ENCODE data around the gene RASSF1. TPM values are rescaled to one million over a fixed set of nuclear protein-coding genes. Genes with fewer than 3 reads are reported as not detected.
"Not testable (repeated sequence)": the region's sequence is repeated elsewhere in the genome, so short reads cannot be mapped to it uniquely, and the experiment has no call there.

Gene RASSF1
- total RNA-seq, 1 donor from 2014 or later, result 27.8 TPM

GRCh38 chr3:50316657-50317242, 23.9 kb downstream of the RASSF1 start:
- peaks cover 12% of the 10 kb centered on the region for H3K4me1 Mint-ChIP-seq (ENCODE audit: low read depth, unreplicated experiment)
- H3K36me3 Mint-ChIP-seq (ENCODE audit: unreplicated experiment), result peaks cover 6% of the 10 kb centered on the region
- peaks cover 3% of the 10 kb centered on the region for H3K9me3 Mint-ChIP-seq (ENCODE audit: unreplicated experiment)
- peaks cover 16% of the 10 kb centered on the region for H3K27me3 Mint-ChIP-seq (ENCODE audit: unreplicated experiment)
- no peak overlapping the region for H3K4me3 Mint-ChIP-seq (ENCODE audit: unreplicated experiment)
- no peak overlapping the region for H3K27ac Mint-ChIP-seq (ENCODE audit: unreplicated experiment)
- DNase-seq, result no peak
- TF ChIP-seq CTCF (IDR thresholded peaks at IDR 0.05; ENCODE audit: partially characterized antibody, unreplicated experiment), result no peak

GRCh38 chr3:50314816-50315215, 25.8 kb downstream of the RASSF1 start:
- no peak for DNase-seq
- Mint-ChIP-seq H3K27me3 (ENCODE audit: unreplicated experiment) (peaks cover 9% of the 10 kb centered on the region), H3K4me3 (ENCODE audit: unreplicated experiment) (no peak overlapping the region), H3K27ac (ENCODE audit: unreplicated experiment) (no peak overlapping the region), H3K9me3 (ENCODE audit: unreplicated experiment) (peaks cover 3% of the 10 kb centered on the region), H3K36me3 (ENCODE audit: unreplicated experiment) (peaks cover 8% of the 10 kb centered on the region), H3K4me1 (ENCODE audit: low read depth, unreplicated experiment) (peaks cover 5% of the 10 kb centered on the region)
- TF ChIP-seq CTCF (IDR thresholded peaks at IDR 0.05; ENCODE audit: partially characterized antibody, unreplicated experiment), result no peak

GRCh38 chr3:50314342-50314741, 26.3 kb downstream of the RASSF1 start:
- H3K4me1 Mint-ChIP-seq (ENCODE audit: low read depth, unreplicated experiment), result peaks cover 5% of the 10 kb centered on the region
- DNase-seq, result no peak
- no peak for TF ChIP-seq CTCF (IDR thresholded peaks at IDR 0.05; ENCODE audit: partially characterized antibody, unreplicated experiment)
- H3K27me3 Mint-ChIP-seq (ENCODE audit: unreplicated experiment), result peaks cover 9% of the 10 kb centered on the region
- peaks cover 12% of the 10 kb centered on the region for H3K36me3 Mint-ChIP-seq (ENCODE audit: unreplicated experiment)
- no peak overlapping the region for H3K4me3 Mint-ChIP-seq (ENCODE audit: unreplicated experiment)
- H3K9me3 Mint-ChIP-seq (ENCODE audit: unreplicated experiment), result peaks cover 3% of the 10 kb centered on the region
- no peak overlapping the region for H3K27ac Mint-ChIP-seq (ENCODE audit: unreplicated experiment)

- H3K27ac Mint-ChIP-seq (ENCODE audit: unreplicated experiment); DNase-seq; H3K27me3 Mint-ChIP-seq (ENCODE audit: unreplicated experiment); H3K9me3 Mint-ChIP-seq (ENCODE audit: unreplicated experiment); H3K4me1 Mint-ChIP-seq (ENCODE audit: low read depth, unreplicated experiment); H3K4me3 Mint-ChIP-seq (ENCODE audit: unreplicated experiment): not testable (repeated sequence)
- peaks cover 12% of the 10 kb centered on the region for H3K36me3 Mint-ChIP-seq (ENCODE audit: unreplicated experiment)
These were observed 28.6 kb downstream of the RASSF1 start for GRCh38 chr3:50312041-50312440.

GRCh38 chr3:50304601-50305000, 36.0 kb downstream of the RASSF1 start:
- H3K4me1 Mint-ChIP-seq (ENCODE audit: low read depth, unreplicated experiment), result peaks cover 8% of the 10 kb centered on the region
- no peak for TF ChIP-seq CTCF (IDR thresholded peaks at IDR 0.05; ENCODE audit: partially characterized antibody, unreplicated experiment)
- H3K9me3 Mint-ChIP-seq (ENCODE audit: unreplicated experiment), result peaks cover 2% of the 10 kb centered on the region
- H3K27me3 Mint-ChIP-seq (ENCODE audit: unreplicated experiment), result peaks cover 9% of the 10 kb centered on the region
- no peak for DNase-seq
- peaks cover 2% of the 10 kb centered on the region for H3K36me3 Mint-ChIP-seq (ENCODE audit: unreplicated experiment)
- H3K4me3 Mint-ChIP-seq (ENCODE audit: unreplicated experiment), result no peak overlapping the region
- no peak overlapping the region for H3K27ac Mint-ChIP-seq (ENCODE audit: unreplicated experiment)
